D721Med (cell line): Measurements from ENCODE around the gene SF1.

Experiments used
- DNase-seq: peaks from one replicate; pipeline ENCODE4 v3.0.0; 2011; ENCODE audit warnings: low spot score; ENCODE audit not compliant: insufficient read length
- FAIRE-seq: peaks from 2 replicates; lab custom pipeline; 2011; peaks lifted over from hg19 to GRCh38; lab: Jason Lieb, UNC
- CTCF ChIP-seq: IDR thresholded peaks from 2 replicates; pipeline ENCODE4 v1.5.1; 2012; ENCODE audit warnings: mild to moderate bottlenecking, control low read depth; ENCODE audit not compliant: insufficient read depth; ENCODE audit errors: missing control alignments

The SF1 gene

GRCh38 chr11:64718084-64718779 lies 60.1 kb downstream of the SF1 start:
- FAIRE-seq (no peak), DNase-seq (no peak)

GRCh38 chr11:64717268-64717578 lies 61.1 kb downstream of the SF1 start:
- FAIRE-seq (no peak), DNase-seq (no peak)
- no peak for TF ChIP-seq CTCF

More at GRCh38 chr11:64718084-64718779, 60.1 kb downstream of the SF1 start:
- TF ChIP-seq CTCF, result no peak

GRCh38 chr11:64716473-64717267 lies 61.7 kb downstream of the SF1 start:
- no peak for DNase-seq

GRCh38 chr11:64715756-64716472 lies 62.4 kb downstream of the SF1 start:
- no peak for TF ChIP-seq CTCF
- DNase-seq, result no peak
- FAIRE-seq, result no peak

More at GRCh38 chr11:64716473-64717267, 61.7 kb downstream of the SF1 start:
- TF ChIP-seq CTCF, result no peak
- no peak for FAIRE-seq

- FAIRE-seq (no peak), DNase-seq (no peak)
- TF ChIP-seq CTCF, result no peak
Measured at GRCh38 chr11:64715110-64715509, 63.2 kb downstream of the SF1 start.

- TF ChIP-seq CTCF, result no peak
- DNase-seq (no peak), FAIRE-seq (no peak)
Measured at GRCh38 chr11:64714666-64715065, 63.7 kb downstream of the SF1 start.
